GM10847 (cell line): Measurements from ENCODE around the gene GPC6.

Source experiments
- POLR2A ChIP-seq: IDR thresholded peaks from 2 replicates; pipeline ENCODE4 v1.6.1; 2011; ENCODE audit not compliant: insufficient read length; ENCODE audit errors: extremely low read depth

Gene GPC6

GRCh38 chr13:93320942-93321341 is 94.3 kb downstream of the GPC6 start:
- no peak for TF ChIP-seq POLR2A

GRCh38 chr13:93325303-93326233 is 99.0 kb downstream of the GPC6 start:
- TF ChIP-seq POLR2A, result no peak

- TF ChIP-seq POLR2A, result no peak
Measured at GRCh38 chr13:93326234-93326811, 99.7 kb downstream of the GPC6 start.

- no peak for TF ChIP-seq POLR2A
Measured at GRCh38 chr13:93328943-93329342, 102.3 kb downstream of the GPC6 start.

- no peak for TF ChIP-seq POLR2A
Measured at GRCh38 chr13:93336728-93337127, 110.1 kb downstream of the GPC6 start.

GRCh38 chr13:93338030-93338429 is 111.4 kb downstream of the GPC6 start:
- TF ChIP-seq POLR2A, result no peak

DNA sequence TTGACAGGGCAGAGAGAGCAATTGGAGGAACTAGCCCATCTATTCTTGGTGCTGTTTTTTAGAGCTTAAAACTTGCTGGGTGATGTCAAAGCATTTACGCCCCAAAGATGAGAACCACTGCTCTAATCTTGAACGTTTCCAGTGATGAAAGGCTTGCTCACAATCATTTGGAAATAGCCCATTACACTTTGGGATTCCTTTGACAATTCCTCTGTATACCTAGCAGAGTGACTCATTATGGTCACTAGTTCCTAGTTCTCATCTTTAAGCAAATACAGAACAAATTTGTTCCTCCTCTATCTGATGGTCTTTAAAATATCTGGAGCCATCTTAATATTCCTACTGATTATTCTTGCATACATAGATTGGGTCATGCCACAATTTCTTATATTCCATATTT is 112.3 kb downstream of the GPC6 start:
- TF ChIP-seq POLR2A, result no peak

- TF ChIP-seq POLR2A, result no peak
Measured at GRCh38 chr13:93339550-93339949, 112.9 kb downstream of the GPC6 start.

DNA sequence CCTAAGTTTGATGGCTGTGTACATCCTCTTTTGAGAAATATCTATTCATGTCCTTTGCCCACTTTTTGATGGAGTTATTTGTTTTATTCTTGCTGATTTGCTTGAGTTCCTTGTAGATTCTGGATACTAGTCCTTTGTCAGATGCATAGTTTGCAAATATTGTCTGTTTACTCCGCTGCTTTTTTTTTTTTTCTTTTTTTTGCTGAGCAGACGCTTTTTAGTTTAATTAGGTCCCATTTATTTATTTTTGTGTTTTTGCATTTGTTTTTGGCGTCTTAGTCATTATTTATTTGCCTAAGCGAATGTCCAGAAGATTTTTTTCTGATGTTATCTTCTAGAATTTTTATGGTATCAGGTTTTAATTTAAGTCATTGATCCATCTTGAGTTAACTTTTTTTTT is 114.9 kb downstream of the GPC6 start:
- TF ChIP-seq POLR2A, result no peak

GRCh38 chr13:93343097-93343496 is 116.5 kb downstream of the GPC6 start:
- no peak for TF ChIP-seq POLR2A

DNA sequence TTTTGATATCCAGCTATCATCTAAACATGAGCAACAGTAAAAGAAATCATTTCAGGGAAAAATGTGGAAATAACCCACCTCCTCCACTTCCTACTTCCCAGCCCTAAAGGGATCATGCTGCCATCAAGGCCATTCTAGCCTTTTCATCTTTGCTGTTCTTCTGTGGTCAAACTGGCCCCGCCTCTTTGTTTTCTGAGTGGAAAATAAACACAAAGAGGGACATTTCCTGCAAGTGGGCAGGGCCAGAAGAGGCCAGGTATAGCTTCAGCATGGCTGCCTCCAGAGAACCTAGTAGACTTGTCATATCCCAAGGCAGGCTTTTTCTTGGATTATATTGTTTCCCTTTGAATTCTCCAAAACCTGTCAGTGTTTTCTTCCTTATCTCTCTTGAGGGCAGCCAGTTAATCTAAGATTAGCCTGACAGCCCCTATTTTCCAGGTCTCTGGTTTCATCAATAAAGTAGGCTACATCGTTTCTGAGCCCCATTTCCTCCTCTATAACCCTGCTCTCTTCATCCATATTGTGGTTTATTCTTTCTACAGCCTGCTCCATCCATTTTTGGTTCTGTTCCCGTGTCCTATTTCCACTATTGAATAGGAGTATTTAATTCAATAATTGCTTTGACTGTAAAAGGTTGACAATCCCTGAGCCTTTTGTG is 117.6 kb downstream of the GPC6 start:
- no peak for TF ChIP-seq POLR2A

DNA sequence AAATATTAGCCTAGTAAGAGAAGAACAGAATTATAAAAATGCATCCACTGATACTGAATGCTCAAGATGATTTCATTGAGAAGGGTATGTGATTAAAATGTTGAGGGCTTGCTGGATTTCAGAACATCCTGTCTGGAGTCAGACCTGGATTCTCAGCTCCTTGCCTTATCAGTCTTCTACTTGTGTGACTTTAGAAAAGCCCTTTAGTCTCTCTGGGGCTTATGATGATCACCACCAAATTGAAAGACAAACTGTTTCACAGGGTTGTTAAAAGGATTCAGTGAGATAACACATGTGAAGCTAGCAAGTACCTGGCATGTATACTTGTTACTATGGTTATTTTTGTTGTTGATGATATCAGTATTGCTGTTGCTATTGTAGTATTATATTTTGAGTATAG is 118.4 kb downstream of the GPC6 start:
- TF ChIP-seq POLR2A, result no peak

DNA sequence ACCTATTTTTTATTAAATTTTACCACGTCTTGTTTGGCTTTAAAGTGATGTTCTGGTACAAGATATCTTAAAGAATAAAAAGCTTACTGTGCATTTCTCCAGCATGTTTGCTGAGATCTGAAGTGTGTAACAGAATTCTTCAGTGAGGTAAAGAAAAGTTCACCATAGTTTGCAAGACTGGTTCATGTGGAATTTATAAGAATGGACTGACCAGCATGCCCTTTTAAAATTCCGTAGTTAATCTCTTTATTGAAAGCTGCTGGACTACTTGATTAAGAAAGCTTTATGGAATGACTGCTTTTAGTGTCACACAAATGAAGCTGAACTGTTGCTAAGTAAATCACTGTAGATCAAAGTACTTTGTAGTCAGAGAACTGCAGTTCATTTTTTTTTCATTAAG is 119.2 kb downstream of the GPC6 start:
- no peak for TF ChIP-seq POLR2A

GRCh38 chr13:93352616-93353015 is 126.0 kb downstream of the GPC6 start:
- no peak for TF ChIP-seq POLR2A

DNA sequence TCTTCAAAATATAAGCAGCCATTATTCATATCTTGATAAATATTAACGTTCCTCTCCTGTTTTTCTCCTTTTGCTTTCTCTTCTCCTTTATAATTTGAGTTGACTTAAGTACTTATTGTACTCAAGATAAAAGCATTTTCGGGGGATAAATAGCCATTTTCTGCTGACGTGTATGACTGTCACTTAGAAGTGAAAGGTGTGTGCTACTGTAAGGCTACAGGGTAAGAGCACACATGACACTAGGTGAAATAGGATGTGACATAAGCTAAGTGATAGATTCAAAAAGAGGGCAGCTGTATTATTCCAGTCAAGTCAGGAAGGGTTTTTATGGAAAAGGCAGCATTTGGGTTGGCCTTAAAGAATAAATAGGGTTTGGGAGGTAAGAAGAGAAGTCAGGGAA is 128.5 kb downstream of the GPC6 start:
- no peak for TF ChIP-seq POLR2A

GRCh38 chr13:93356469-93356868 is 129.9 kb downstream of the GPC6 start:
- TF ChIP-seq POLR2A, result no peak
